ENCODE results near the gene CDK5.
A peak's percentile ranks its signal among the peaks of the same experiment; 100 is the strongest.

Gene CDK5

DNA sequence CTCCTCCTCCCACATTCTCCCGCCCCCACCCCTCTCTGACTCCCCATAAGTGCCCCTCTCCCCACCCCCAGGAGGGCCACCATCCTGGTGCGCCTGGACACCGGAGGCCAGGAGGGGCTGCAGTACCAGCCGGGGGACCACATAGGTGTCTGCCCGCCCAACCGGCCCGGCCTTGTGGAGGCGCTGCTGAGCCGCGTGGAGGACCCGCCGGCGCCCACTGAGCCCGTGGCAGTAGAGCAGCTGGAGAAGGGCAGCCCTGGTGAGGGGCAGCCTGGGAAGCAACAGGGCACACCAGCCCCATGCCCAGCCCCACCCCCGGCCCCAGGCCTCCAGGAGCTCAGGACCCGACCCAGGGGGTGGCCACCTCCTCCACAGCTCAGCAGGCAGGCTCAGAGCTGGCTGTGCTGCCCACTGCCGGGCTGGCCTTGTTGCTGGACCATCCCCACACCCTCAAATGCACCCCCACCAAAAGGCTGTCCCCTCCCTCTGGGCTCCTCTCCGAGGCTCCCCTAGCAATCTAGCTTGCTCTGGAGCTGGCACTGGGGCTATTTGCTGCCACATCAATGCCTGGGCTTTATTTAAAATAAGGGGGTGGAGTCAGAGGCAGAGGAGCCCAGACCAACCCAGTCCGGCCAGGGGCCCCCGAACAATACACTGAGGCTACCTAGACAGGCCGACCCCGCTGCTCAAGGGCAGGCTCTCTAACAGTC lies 48.2 kb downstream of the CDK5 start:
- no peaks in the 10 kb centered on the region for H3K36me3 ChIP-seq (ENCODE audit: control insufficient read depth, insufficient read depth, low read length, severe bottlenecking)
- H3K27me3 ChIP-seq (replicated peaks; ENCODE audit: control insufficient read depth, insufficient read depth, low read length) = peaks cover 12% of the 10 kb centered on the region
- H3K4me3 ChIP-seq (ENCODE audit: low read length) = no peak overlapping the region
- H3K9ac ChIP-seq (ENCODE audit: low read length) = no peak overlapping the region
- H3K4me1 ChIP-seq (ENCODE audit: control insufficient read depth, insufficient read depth, low read length) = peaks cover 19% of the 10 kb centered on the region
- H3K9me3 ChIP-seq (ENCODE audit: control insufficient read depth, low read length) = no peaks in the 10 kb centered on the region
- no peak for DNase-seq (ENCODE audit: low read depth)

- Histone ChIP-seq H3K36me3 (ENCODE audit: control insufficient read depth, insufficient read depth, low read length, severe bottlenecking) (no peaks in the 10 kb centered on the region), H3K9ac (ENCODE audit: low read length) (peak overlapping the region; percentile 63), H3K9me3 (ENCODE audit: control insufficient read depth, low read length) (no peaks in the 10 kb centered on the region), H3K4me3 (ENCODE audit: low read length) (peak overlapping the region; percentile 69), H3K4me1 (ENCODE audit: control insufficient read depth, insufficient read depth, low read length) (peaks cover 13% of the 10 kb centered on the region), H3K27me3 (replicated peaks; ENCODE audit: control insufficient read depth, insufficient read depth, low read length) (peaks cover 13% of the 10 kb centered on the region)
- peak; percentile 41 for DNase-seq (ENCODE audit: low read depth)
Observed at GRCh38 chr7:151008511-151009323, 49.0 kb downstream of the CDK5 start.

DNA sequence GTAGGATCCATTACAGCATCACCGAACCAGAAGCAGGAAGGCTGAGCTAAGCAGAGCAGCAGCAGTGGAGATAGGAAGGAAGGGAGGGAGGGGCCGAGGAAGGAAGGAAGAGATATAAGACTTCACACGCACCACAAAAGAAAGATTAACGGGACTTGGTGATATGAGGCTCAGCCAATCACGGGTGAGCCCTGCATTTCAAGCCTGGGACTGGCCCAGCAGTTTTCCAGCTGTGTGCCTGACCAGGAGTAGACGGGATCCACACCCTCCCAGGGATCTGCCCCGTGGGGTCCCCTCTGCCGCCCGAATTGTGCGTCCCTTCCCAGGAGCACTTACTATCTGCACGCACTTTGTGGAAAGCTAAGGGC lies 49.6 kb downstream of the CDK5 start:
- DNase-seq (ENCODE audit: low read depth) = no peak
- H3K4me1 ChIP-seq (ENCODE audit: control insufficient read depth, insufficient read depth, low read length) = peaks cover 12% of the 10 kb centered on the region
- peaks cover 16% of the 10 kb centered on the region for H3K27me3 ChIP-seq (replicated peaks; ENCODE audit: control insufficient read depth, insufficient read depth, low read length)
- peak overlapping the region; percentile 63 for H3K9ac ChIP-seq (ENCODE audit: low read length)
- no peaks in the 10 kb centered on the region for H3K9me3 ChIP-seq (ENCODE audit: control insufficient read depth, low read length)
- no peaks in the 10 kb centered on the region for H3K36me3 ChIP-seq (ENCODE audit: control insufficient read depth, insufficient read depth, low read length, severe bottlenecking)
- peak overlapping the region; percentile 69 for H3K4me3 ChIP-seq (ENCODE audit: low read length)

DNA sequence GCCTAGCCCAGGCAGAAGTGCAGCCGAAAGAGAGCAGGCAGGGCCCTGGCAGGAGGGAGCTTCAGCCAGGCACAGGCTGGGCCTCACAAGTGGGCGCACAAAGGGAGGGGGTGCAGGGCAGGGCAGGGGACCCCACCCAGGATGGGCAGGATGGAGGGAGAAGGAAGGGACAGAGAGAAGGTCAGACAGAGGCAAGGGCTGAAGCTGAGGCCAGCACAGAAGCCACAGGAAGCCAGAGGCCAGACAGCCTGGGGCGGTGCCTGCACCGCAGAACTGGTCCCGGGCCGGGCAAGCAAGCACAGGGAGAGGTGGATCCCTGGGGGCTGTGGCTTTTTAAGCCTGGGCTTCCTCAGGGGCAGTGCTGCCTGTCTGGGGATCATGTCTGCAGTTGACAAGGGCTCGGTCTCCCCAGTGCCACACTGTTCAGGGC lies 50.2 kb downstream of the CDK5 start:
- no peak overlapping the region for H3K4me3 ChIP-seq (ENCODE audit: low read length)
- H3K9ac ChIP-seq (ENCODE audit: low read length) = no peak overlapping the region
- peaks cover 7% of the 10 kb centered on the region for H3K4me1 ChIP-seq (ENCODE audit: control insufficient read depth, insufficient read depth, low read length)
- peaks cover 17% of the 10 kb centered on the region for H3K27me3 ChIP-seq (replicated peaks; ENCODE audit: control insufficient read depth, insufficient read depth, low read length)
- H3K9me3 ChIP-seq (ENCODE audit: control insufficient read depth, low read length) = no peaks in the 10 kb centered on the region
- no peaks in the 10 kb centered on the region for H3K36me3 ChIP-seq (ENCODE audit: control insufficient read depth, insufficient read depth, low read length, severe bottlenecking)
- DNase-seq (ENCODE audit: low read depth) = no peak

DNA sequence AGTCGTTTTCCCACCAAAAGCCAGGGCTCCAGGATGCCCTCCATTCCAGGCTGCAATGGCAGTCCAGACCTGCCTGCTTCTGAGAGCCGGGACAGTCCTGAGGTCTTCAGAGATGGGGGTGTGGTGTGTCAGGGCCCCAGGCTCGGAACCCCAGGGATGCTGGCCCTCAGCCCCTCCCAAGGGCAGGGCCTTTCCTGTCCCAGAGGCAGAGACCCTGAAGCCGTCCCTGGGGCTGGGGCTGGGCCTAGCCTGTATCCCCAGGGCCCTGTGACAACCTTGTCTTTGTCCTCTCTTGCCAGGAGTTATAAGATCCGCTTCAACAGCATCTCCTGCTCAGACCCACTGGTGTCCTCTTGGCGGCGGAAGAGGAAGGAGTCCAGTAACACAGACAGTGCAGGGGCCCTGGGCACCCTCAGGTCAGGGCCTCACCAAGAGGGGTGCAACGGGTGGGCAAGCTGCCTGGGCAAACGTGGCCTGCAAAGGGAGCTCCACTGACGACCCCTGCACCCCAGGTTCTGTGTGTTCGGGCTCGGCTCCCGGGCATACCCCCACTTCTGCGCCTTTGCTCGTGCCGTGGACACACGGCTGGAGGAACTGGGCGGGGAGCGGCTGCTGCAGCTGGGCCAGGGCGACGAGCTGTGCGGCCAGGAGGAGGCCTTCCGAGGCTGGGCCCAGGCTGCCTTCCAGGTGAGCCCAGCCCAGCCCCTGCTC lies 51.0 kb downstream of the CDK5 start:
- no peak for DNase-seq (ENCODE audit: low read depth)
- no peaks in the 10 kb centered on the region for H3K9me3 ChIP-seq (ENCODE audit: control insufficient read depth, low read length)
- H3K4me3 ChIP-seq (ENCODE audit: low read length) = no peak overlapping the region
- peaks cover 16% of the 10 kb centered on the region for H3K27me3 ChIP-seq (replicated peaks; ENCODE audit: control insufficient read depth, insufficient read depth, low read length)
- H3K36me3 ChIP-seq (ENCODE audit: control insufficient read depth, insufficient read depth, low read length, severe bottlenecking) = no peaks in the 10 kb centered on the region
- H3K9ac ChIP-seq (ENCODE audit: low read length) = no peak overlapping the region
- peaks cover 4% of the 10 kb centered on the region for H3K4me1 ChIP-seq (ENCODE audit: control insufficient read depth, insufficient read depth, low read length)

DNA sequence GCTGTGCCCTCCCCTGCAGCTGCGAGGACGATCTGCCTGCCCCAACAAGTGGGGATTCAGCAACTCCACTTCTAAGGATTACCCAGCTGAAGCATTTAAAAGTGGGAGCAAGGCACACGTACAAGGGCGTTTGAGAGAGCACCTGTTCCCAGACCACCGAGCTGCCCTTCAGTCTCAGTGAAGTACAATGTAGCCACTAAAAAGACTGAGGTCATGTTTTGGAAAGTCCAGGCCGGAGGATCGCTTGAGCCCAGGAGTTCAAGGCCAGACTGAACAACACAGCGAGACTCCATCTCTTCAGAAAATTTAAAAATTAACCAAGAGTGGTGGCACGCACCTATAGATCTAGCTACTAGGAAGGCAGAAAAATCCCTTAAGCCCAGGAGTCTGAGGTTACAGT lies 52.1 kb downstream of the CDK5 start:
- DNase-seq (ENCODE audit: low read depth) = no peak
- H3K4me3 ChIP-seq (ENCODE audit: low read length) = no peak overlapping the region
- H3K9me3 ChIP-seq (ENCODE audit: control insufficient read depth, low read length) = no peaks in the 10 kb centered on the region
- H3K4me1 ChIP-seq (ENCODE audit: control insufficient read depth, insufficient read depth, low read length) = no peaks in the 10 kb centered on the region
- H3K36me3 ChIP-seq (ENCODE audit: control insufficient read depth, insufficient read depth, low read length, severe bottlenecking) = no peaks in the 10 kb centered on the region
- H3K9ac ChIP-seq (ENCODE audit: low read length) = no peak overlapping the region
- H3K27me3 ChIP-seq (replicated peaks; ENCODE audit: control insufficient read depth, insufficient read depth, low read length) = peaks cover 23% of the 10 kb centered on the region
